Peyer's patch (tissue), 4 donors: ENCODE data around the gene CAMSAP1. TPM values are rescaled to one million over a fixed set of nuclear protein-coding genes. Genes with fewer than 3 reads are reported as not detected.
"Not testable (repeated sequence)": the region's sequence is repeated elsewhere in the genome, so short reads cannot be mapped to it uniquely, and the experiment has no call there.

Experiments used
- DNase-seq, 3 donors: peaks; one replicate each; pipeline ENCODE4 v3.0.0-alpha.2; 2017 to 2019
- H3K27ac ChIP-seq, 4 donors: fragments of 200-600 bp; sonication (generic); one replicate each; pipeline ENCODE4 v1.5.1; 2016 to 2019
- H3K27me3 ChIP-seq, 2 donors: fragments of 200-600 bp; sonication (generic); one replicate each; pipeline ENCODE4 v1.5.1; 2019
- H3K36me3 ChIP-seq, 3 donors: fragments of 200-600 bp; sonication (generic); one replicate each; pipeline ENCODE4 v1.5.1; 2016 to 2019
- H3K4me1 ChIP-seq, 4 donors: fragments of 200-600 bp; sonication (generic); one replicate each; pipeline ENCODE4 v1.5.1; 2016 to 2019
- H3K4me3 ChIP-seq, 4 donors: fragments of 200-600 bp; sonication (generic); 1 replicate in 3 of 4; 2 replicates in 1 of 4; pipeline ENCODE4 v1.5.1; 2016 to 2019; ENCODE audit warnings: mild to moderate bottlenecking in 1 of 4
- H3K9me3 ChIP-seq, 4 donors: fragments of 200-600 bp; sonication (generic); one replicate each; pipeline ENCODE4 v1.5.1; 2016 to 2019; ENCODE audit warnings: mild to moderate bottlenecking in 1 of 4
- POLR2A ChIP-seq, 2 donors: fragments of 450-650 bp; IDR thresholded peaks; one replicate each; pipeline ENCODE4 v1.5.1; 2017; ENCODE audit warnings: antibody characterized with exemption in 2 of 2, mild to moderate bottlenecking in 2 of 2, moderate library complexity in 2 of 2
- total RNA-seq, 4 donors: library from RNA; depleted of rRNA; stranded (reverse); fragments of >200 nt; gene quantifications; one replicate each; pipeline ENCODE4 v1.1.0, GENCODE V29; 2016
- TF ChIP-seq, protein P1 (sequence below), 6 experiments: fragments of 450-650 bp in 4 of 6; fragments of 200-600 bp in 2 of 6; sonication (generic) in 1 of 6; IDR thresholded peaks; one replicate each; pipeline ENCODE4 v1.5.1; 2017 to 2019; ENCODE audit warnings: antibody characterized with exemption in 6 of 6, mild to moderate bottlenecking in 3 of 6, moderate library complexity in 1 of 6

The CAMSAP1 gene
- total RNA-seq, 4 donors from 2014 or later, result 21.0 to 30.5 (median 24.2) TPM

DNA sequence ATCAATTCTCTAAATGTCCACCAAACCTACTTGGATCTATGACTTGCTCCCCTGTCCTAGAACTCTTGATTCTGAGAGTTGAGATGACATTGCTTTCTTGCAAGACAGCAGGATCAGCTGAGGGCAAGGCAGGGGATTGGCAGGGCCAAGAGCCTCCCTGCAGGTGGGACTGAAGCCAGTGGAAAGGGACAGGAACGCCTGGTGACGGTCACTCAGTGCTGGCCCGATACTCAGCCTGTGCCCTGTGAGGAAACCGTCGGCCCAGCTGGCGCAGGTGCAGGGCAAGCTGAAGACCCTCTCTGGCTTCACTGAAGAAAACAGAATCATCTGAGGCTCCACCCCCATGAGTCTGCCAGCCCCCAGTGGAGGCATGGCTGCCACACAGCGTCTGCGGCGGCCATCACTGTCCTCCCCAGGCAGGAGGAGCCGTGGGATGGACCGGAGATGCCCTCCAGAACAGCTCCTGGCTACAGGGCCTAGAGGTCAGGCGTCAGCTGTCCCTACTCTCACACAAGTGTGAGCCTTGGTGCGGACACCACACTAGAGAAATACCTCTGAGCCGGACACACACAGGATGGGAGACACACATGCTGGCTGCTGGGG lies 39.1 kb upstream of the CAMSAP1 start:
- TF ChIP-seq POLR2A (IDR thresholded peaks at IDR 0.05), result no peak
- TF ChIP-seq, protein P1, sequence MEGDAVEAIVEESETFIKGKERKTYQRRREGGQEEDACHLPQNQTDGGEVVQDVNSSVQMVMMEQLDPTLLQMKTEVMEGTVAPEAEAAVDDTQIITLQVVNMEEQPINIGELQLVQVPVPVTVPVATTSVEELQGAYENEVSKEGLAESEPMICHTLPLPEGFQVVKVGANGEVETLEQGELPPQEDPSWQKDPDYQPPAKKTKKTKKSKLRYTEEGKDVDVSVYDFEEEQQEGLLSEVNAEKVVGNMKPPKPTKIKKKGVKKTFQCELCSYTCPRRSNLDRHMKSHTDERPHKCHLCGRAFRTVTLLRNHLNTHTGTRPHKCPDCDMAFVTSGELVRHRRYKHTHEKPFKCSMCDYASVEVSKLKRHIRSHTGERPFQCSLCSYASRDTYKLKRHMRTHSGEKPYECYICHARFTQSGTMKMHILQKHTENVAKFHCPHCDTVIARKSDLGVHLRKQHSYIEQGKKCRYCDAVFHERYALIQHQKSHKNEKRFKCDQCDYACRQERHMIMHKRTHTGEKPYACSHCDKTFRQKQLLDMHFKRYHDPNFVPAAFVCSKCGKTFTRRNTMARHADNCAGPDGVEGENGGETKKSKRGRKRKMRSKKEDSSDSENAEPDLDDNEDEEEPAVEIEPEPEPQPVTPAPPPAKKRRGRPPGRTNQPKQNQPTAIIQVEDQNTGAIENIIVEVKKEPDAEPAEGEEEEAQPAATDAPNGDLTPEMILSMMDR (IDR thresholded peaks at IDR 0.05), result no peak
- no peak for DNase-seq
- H3K36me3 ChIP-seq, result peaks cover 0 to 94% (median 0%) of the 10 kb centered on the region in 3 donors

DNA sequence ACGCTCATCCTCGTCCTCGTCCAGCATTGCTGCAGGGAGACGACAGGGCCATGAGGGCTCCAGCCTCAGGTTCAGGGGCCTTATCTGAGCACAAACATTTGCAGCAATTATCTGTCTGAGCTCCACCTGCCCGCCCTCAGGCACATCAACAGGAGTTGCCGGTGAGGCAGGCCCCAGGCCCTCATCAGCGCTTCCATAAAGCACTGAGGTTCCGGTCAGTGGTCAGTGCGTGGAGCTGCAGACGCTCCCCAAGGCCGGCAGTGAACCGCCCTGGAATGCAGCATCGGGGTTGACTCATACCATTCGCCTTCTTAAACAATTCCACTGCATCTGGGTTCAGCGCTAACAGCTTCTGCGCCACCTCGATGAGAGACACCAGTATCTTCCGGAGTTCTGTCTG lies 38.6 kb upstream of the CAMSAP1 start:
- no peaks in the 10 kb centered on the region for H3K9me3 ChIP-seq
- no peaks in the 10 kb centered on the region for H3K27me3 ChIP-seq
- peaks cover 0 to 94% (median 0%) of the 10 kb centered on the region in 3 donors for H3K36me3 ChIP-seq
- H3K4me1 ChIP-seq, result no peaks in the 10 kb centered on the region
- DNase-seq, result no peak
- no peak for TF ChIP-seq POLR2A (IDR thresholded peaks at IDR 0.05)
- TF ChIP-seq, protein P1 (IDR thresholded peaks at IDR 0.05), result no peak
- H3K4me3 ChIP-seq, result no peak overlapping the region
- H3K27ac ChIP-seq, result no peak overlapping the region

More for the DNA sequence above, 39.1 kb upstream of the CAMSAP1 start:
- Histone ChIP-seq H3K4me3 (no peak overlapping the region), H3K27me3 (no peaks in the 10 kb centered on the region), H3K4me1 (no peaks in the 10 kb centered on the region), H3K9me3 (no peaks in the 10 kb centered on the region), H3K27ac (no peak overlapping the region)

DNA sequence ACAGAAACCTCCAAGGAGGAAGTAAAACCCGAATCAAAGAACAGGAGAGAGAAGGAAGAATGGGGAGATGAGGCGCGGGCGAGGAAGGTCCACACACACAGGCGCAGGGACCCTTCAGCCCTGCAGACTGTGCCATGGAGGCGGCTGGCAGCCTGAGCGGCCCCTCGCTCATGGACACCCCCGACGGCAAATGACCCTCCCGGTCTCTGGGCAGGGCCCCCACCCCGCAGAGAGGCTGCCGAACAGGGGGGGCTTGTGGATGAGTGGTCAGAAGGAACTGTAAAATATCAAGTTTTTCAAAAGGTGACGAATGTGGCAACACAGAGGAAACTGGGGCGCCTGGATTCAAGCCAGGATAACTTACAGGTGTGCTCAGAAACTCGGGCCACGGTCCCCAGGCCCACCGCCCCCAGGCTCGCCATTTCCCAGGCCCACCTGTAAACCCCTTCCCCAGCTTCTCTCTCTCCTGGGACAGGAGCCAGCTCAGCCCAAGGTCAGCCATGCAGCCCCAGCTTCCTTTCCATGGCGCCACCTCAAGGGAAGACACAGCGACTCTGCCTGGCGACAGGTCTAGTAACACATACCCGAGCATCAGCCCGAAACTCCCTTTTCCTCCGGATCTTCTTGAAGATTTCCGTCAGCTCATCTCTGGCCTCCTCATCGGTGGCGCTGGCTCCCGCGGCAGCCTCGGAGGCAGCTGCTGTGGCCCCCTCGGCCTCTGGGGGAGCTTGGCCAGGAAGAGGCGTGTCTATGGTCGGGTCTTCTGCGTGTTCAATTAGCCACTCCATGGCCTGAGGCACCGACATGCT lies 37.3 kb upstream of the CAMSAP1 start:
- DNase-seq, result no peak
- Histone ChIP-seq H3K36me3 (peaks cover 0 to 94% (median 0%) of the 10 kb centered on the region in 3 donors), H3K4me1 (no peaks in the 10 kb centered on the region), H3K27ac (no peak overlapping the region), H3K4me3 (no peak overlapping the region), H3K9me3 (no peaks in the 10 kb centered on the region), H3K27me3 (no peaks in the 10 kb centered on the region)
- TF ChIP-seq, protein P1 (IDR thresholded peaks at IDR 0.05), result no peak
- no peak for TF ChIP-seq POLR2A (IDR thresholded peaks at IDR 0.05)

DNA sequence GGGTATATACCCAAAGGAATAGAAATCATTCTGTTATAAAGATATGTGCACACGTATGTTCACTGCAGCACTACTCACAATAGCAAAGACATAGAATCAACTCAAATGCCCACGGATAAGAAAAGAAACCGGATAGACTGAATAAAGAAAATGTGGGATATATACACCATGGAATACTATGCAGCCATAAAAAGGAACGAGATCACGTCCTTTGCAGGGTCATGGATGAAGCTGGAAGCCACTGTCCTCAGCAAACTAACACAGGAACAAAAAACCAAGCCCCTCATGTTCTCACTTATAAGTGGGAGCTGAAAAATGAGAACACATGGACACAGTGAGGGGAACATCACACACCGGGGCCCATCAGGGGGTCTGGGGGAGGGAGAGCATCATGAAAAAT lies 36.3 kb upstream of the CAMSAP1 start:
- H3K27ac ChIP-seq, H3K4me3 ChIP-seq, H3K4me1 ChIP-seq, H3K9me3 ChIP-seq, DNase-seq, H3K27me3 ChIP-seq: not testable (repeated sequence)
- peaks cover 0 to 97% (median 0%) of the 10 kb centered on the region in 3 donors for H3K36me3 ChIP-seq

DNA sequence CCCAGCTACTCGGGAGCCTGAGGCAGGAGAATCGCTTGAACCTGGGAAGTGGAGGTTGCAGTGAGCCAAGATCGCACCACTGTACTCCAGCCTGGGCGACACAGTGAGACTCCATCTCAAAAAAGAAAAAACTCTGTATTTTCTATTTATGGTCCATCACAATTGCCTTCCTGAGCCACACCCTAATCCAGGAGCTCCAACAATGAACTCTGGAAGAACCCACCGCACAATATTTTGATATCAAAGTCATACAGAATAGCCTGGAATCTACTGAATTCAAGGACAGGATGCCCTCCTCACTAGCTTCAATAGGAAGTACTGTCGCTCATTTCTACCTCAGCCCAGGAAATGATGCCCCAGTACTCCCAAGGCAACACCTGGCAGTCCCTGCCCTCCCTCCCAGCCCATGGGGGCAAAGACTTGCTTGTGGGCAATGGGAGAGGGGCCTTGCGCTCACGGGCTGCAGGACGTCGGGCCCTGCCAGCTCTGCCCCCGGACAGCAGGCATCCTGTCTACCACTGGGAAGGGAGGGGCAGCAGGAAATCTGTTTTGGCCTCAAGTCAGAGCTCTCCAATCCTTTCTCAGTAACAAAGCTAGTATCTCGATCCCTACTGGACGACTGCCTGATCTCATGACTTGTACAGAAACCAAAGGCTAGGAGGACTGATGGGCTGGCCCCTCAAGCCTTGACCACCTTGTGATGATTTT lies 34.1 kb upstream of the CAMSAP1 start:
- Histone ChIP-seq H3K27me3 (no peaks in the 10 kb centered on the region), H3K27ac (no peak overlapping the region), H3K9me3 (no peaks in the 10 kb centered on the region), H3K4me1 (no peaks in the 10 kb centered on the region), H3K36me3 (peaks cover 0 to 98% (median 0%) of the 10 kb centered on the region in 3 donors), H3K4me3 (no peak overlapping the region)
- TF ChIP-seq POLR2A (IDR thresholded peaks at IDR 0.05), result no peak
- TF ChIP-seq, protein P1 (IDR thresholded peaks at IDR 0.05), result no peak
- no peak for DNase-seq
